ENCODE data around the gene ASCC3.

ASCC3 gene

DNA sequence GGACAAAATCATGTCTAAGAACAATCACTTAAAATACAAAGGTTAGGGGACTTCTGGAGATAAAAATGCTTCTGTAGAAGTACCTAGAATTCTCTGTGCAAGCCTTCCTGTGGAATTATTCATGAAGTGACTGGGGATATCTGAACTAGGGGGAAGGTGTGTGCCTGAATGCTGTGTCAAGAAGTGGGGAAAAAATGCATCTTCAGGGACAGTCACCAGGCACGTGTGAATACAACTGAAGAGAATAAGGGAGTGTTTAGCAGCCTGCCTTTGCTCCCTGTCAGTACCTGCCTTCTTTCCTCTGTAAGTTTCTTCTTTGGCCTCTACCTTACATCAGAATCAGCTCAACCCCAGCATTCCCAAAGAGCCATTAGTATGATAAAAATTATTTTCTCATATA, 201.0 kb downstream of the ASCC3 start:
- ChIA-PET CTCF (no interaction called here), POLR2A (no interaction called here)
- TF ChIP-seq ELF4 (IDR thresholded peaks at IDR 0.05): no peak
- no peak for TF ChIP-seq FOXA1 (IDR thresholded peaks at IDR 0.05)
- TF ChIP-seq, protein P1, sequence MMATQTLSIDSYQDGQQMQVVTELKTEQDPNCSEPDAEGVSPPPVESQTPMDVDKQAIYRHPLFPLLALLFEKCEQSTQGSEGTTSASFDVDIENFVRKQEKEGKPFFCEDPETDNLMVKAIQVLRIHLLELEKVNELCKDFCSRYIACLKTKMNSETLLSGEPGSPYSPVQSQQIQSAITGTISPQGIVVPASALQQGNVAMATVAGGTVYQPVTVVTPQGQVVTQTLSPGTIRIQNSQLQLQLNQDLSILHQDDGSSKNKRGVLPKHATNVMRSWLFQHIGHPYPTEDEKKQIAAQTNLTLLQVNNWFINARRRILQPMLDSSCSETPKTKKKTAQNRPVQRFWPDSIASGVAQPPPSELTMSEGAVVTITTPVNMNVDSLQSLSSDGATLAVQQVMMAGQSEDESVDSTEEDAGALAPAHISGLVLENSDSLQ (IDR thresholded peaks at IDR 0.05): no peak
- TF ChIP-seq CTBP1 (IDR thresholded peaks at IDR 0.05; ENCODE audit: borderline replicate concordance): no peak
- no peak for DNase-seq (ENCODE audit: extremely low spot score)

DNA sequence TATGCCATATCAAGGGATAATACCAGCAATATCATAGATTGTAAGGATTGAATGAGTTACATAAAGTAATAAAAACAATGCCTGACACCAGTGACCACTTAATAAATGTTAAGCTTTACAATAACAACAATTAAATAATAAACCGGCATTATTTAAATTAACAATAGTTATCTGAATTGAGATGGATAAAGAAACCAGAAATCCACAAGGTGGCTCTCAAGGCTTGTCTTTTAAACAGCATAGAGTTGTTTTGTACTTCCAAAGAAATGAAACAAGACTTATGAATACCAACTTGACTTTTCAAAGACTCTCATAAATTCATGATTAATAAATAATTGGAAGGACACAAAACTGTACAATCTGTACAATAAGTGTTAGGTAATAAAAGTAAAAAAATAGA, 203.1 kb downstream of the ASCC3 start:
- TF ChIP-seq BHLHE40 (IDR thresholded peaks at IDR 0.05; ENCODE audit: borderline replicate concordance) (no peak), HDGF (IDR thresholded peaks at IDR 0.05; ENCODE audit: borderline replicate concordance) (no peak), FOXA1 (IDR thresholded peaks at IDR 0.05) (no peak), ZNF384 (IDR thresholded peaks at IDR 0.05) (no peak), ELF4 (IDR thresholded peaks at IDR 0.05) (no peak)
- CTCF ChIA-PET: interaction anchor here (0.7 kb wide), 1 partner anchor 676 kb away, joined by 3 read pairs; no protein-coding TSS in a partner anchor

DNA sequence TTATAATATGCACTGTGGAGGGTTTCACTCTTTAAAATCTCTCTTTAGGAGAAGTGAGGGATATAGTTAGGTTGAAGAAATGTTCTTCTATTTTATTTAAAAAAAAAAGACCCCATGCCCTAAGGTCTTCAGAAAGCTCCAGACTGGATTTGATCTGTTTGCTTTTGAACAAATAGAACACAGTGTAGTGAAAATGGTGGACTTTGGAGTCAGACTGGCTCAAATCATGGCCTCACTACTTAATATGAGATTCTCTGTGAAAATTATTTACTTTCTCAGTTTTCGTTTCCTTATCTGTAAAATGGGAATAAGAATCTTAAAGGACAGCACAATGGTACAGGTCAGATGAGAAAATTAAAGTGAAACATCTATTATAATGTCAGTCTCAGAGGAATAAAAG, 203.9 kb downstream of the ASCC3 start:
- POLR2A ChIA-PET: no interaction called here
- TF ChIP-seq CTBP1 (IDR thresholded peaks at IDR 0.05; ENCODE audit: borderline replicate concordance): no peak
- TF ChIP-seq FOXM1 (IDR thresholded peaks at IDR 0.05; ENCODE audit: borderline replicate concordance): no peak
- no peak for TF ChIP-seq BHLHE40 (IDR thresholded peaks at IDR 0.05; ENCODE audit: borderline replicate concordance)
- no peak for TF ChIP-seq FOXA1 (IDR thresholded peaks at IDR 0.05)
- TF ChIP-seq SP1 (IDR thresholded peaks at IDR 0.05): no peak
- no peak for TF ChIP-seq SUZ12 (IDR thresholded peaks at IDR 0.05)
- TF ChIP-seq HDGF (IDR thresholded peaks at IDR 0.05; ENCODE audit: borderline replicate concordance): no peak
- no peak for DNase-seq (ENCODE audit: extremely low spot score)
- CTCF ChIA-PET: no interaction called here

More for the DNA sequence above, 203.1 kb downstream of the ASCC3 start:
- DNase-seq (ENCODE audit: extremely low spot score): no peak
- POLR2A ChIA-PET: no interaction called here

DNA sequence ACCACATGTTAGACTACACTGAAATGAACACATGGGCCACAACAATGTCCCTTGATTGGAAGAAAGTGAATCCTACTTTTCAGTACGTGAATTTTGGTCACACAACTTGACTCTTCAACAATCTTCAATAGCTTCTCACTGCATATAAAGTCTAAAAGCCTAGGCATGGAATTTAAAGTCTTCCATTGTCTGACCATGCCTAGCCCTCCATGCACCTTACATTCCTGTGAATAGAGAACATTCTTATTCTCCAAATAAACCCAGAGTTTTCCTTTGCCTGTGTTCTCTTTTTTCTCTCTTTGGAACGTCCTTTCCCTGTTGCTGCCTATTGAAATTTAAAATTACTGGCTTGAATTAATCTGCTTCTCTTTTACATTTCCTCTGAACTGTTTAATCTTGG, 207.5 kb downstream of the ASCC3 start:
- TF ChIP-seq ARNT (IDR thresholded peaks at IDR 0.05) (no peak), FOXA1 (IDR thresholded peaks at IDR 0.05) (no peak), BHLHE40 (IDR thresholded peaks at IDR 0.05; ENCODE audit: borderline replicate concordance) (no peak), ELF4 (IDR thresholded peaks at IDR 0.05) (no peak), SUZ12 (IDR thresholded peaks at IDR 0.05) (no peak), L3MBTL2 (conservative IDR thresholded peaks at IDR 0.05) (no peak), FOXM1 (IDR thresholded peaks at IDR 0.05; ENCODE audit: borderline replicate concordance) (no peak), CTBP1 (IDR thresholded peaks at IDR 0.05; ENCODE audit: borderline replicate concordance) (no peak), HDGF (IDR thresholded peaks at IDR 0.05; ENCODE audit: borderline replicate concordance) (no peak), FOXK2 (IDR thresholded peaks at IDR 0.05) (no peak), NFRKB (IDR thresholded peaks at IDR 0.05) (no peak), TARDBP (IDR thresholded peaks at IDR 0.05) (no peak)
- TF ChIP-seq, protein P1 (IDR thresholded peaks at IDR 0.05): no peak

DNA sequence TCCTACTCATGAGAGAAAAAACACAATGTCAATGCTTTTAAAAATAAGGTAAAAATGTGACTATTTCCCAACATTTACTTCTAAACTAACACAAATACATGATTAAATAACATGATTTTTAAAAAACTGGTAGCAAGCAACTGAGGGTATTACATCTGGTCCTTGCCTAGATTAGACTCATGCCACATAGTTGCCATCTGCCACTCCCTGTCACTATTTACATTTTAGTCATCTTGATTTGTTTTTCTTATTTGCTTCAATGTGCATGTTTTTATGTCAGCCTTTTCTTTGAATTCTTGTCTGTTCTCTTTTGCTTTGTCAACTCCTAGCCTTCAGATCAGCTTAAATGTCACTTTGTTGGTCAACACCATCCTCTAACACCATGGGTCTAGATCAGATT, 209.4 kb downstream of the ASCC3 start:
- TF ChIP-seq FOXA1 (IDR thresholded peaks at IDR 0.05): no peak
- no peak for TF ChIP-seq HDGF (IDR thresholded peaks at IDR 0.05; ENCODE audit: borderline replicate concordance)
- no peak for TF ChIP-seq ELF4 (IDR thresholded peaks at IDR 0.05)
- no peak for TF ChIP-seq CTBP1 (IDR thresholded peaks at IDR 0.05; ENCODE audit: borderline replicate concordance)
- no peak for TF ChIP-seq SUZ12 (IDR thresholded peaks at IDR 0.05)
- no peak for TF ChIP-seq TARDBP (IDR thresholded peaks at IDR 0.05)
- TF ChIP-seq L3MBTL2 (conservative IDR thresholded peaks at IDR 0.05): no peak
- TF ChIP-seq LEF1 (IDR thresholded peaks at IDR 0.05; ENCODE audit: borderline replicate concordance): no peak
- TF ChIP-seq FOXM1 (IDR thresholded peaks at IDR 0.05; ENCODE audit: borderline replicate concordance): no peak
- no peak for TF ChIP-seq SP1 (IDR thresholded peaks at IDR 0.05)
- no peak for TF ChIP-seq FOXK2 (IDR thresholded peaks at IDR 0.05)
- no peak for TF ChIP-seq BHLHE40 (IDR thresholded peaks at IDR 0.05; ENCODE audit: borderline replicate concordance)
- no peak for TF ChIP-seq ZNF384 (IDR thresholded peaks at IDR 0.05)
- TF ChIP-seq, protein P1 (IDR thresholded peaks at IDR 0.05): no peak
- POLR2A ChIA-PET: no interaction called here
- CTCF ChIA-PET: interaction anchor here (0.7 kb wide), 1 partner anchor 565 kb away, joined by 3 read pairs; no protein-coding TSS in a partner anchor
- DNase-seq (ENCODE audit: extremely low spot score): no peak

More for the DNA sequence above, 207.5 kb downstream of the ASCC3 start:
- DNase-seq (ENCODE audit: extremely low spot score): no peak
- ChIA-PET CTCF (no interaction called here), POLR2A (no interaction called here)

DNA sequence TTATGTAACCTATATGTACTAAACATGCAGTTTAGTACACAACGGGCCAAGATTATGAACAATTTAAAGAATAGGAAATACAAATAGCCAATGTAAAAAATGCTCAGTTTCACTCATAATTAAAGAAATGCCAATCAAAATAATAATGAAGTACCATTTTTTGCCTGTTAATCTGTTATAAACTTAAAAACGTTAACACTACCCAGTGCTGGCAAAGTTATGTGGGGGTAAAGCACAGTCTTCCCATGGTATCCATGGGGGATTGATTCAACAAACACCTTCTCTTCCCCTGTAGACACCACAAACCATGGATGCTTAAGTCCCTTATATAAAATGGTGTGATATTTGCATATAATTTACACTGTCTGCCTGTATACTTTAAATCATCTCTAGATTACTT, 211.1 kb downstream of the ASCC3 start:
- ChIA-PET POLR2A (no interaction called here), CTCF (no interaction called here)
- TF ChIP-seq L3MBTL2 (conservative IDR thresholded peaks at IDR 0.05) (no peak), SUZ12 (IDR thresholded peaks at IDR 0.05) (no peak), ARNT (IDR thresholded peaks at IDR 0.05) (no peak), BHLHE40 (IDR thresholded peaks at IDR 0.05; ENCODE audit: borderline replicate concordance) (no peak), ELF4 (IDR thresholded peaks at IDR 0.05) (no peak), CTBP1 (IDR thresholded peaks at IDR 0.05; ENCODE audit: borderline replicate concordance) (no peak), FOXA1 (IDR thresholded peaks at IDR 0.05) (no peak), ZNF384 (IDR thresholded peaks at IDR 0.05) (no peak), HDGF (IDR thresholded peaks at IDR 0.05; ENCODE audit: borderline replicate concordance) (no peak), SP1 (IDR thresholded peaks at IDR 0.05) (no peak), NFRKB (IDR thresholded peaks at IDR 0.05) (no peak), FOXM1 (IDR thresholded peaks at IDR 0.05; ENCODE audit: borderline replicate concordance) (no peak), LEF1 (IDR thresholded peaks at IDR 0.05; ENCODE audit: borderline replicate concordance) (no peak), TARDBP (IDR thresholded peaks at IDR 0.05) (no peak), FOXK2 (IDR thresholded peaks at IDR 0.05) (no peak)
- TF ChIP-seq, protein P1 (IDR thresholded peaks at IDR 0.05): no peak
- no peak for DNase-seq (ENCODE audit: extremely low spot score)

All from HEK293T (cell line).